ENCODE data around the gene KDM4C.

DNA sequence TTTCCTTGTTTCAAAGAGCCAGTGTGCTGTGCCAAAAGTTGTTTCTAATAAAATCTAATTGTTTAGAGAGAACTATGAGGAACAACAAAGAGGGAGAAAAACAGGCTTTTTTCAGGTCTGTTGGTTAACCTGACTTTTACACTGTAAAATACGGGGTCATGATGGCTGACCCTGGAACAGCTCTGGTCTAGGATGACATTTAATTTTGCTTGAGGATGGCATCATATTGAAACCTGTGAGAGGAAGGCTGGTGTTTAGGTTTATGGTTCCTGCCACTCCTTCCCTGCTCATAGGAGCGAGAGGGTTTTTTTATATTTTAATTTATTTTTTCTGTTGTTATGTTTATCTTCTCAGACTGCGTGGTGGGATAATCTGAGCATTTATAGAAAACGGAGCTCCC lies 327.6 kb downstream of the KDM4C start:
- TF ChIP-seq EZH2 (IDR thresholded peaks at IDR 0.05; ENCODE audit: insufficient read depth, poor library complexity, severe bottlenecking): no peak
- no peak for TF ChIP-seq EZH2phosphoT487 (IDR thresholded peaks at IDR 0.05; ENCODE audit: insufficient read depth, low read depth)
